Skeletal muscle satellite cell (primary cell): Measurements from ENCODE around the gene RABGAP1L.
"Not testable (repeated sequence)": the region's sequence is repeated elsewhere in the genome, so short reads cannot be mapped to it uniquely, and the experiment has no call there.

Experiments
- H3K27me3 ChIP-seq: 2 replicates; pipeline ENCODE4 v1.7.0; 2013; ENCODE audit warnings: low read length; ENCODE audit not compliant: control insufficient read depth, insufficient read depth
- H3K36me3 ChIP-seq: 2 replicates; pipeline ENCODE4 v1.7.0; 2013; ENCODE audit warnings: mild to moderate bottlenecking, control low read depth, low read length; ENCODE audit not compliant: insufficient read depth
- H3K4me1 ChIP-seq: 2 replicates; pipeline ENCODE4 v1.7.0; 2013; ENCODE audit warnings: low read length; ENCODE audit not compliant: control insufficient read depth, insufficient read depth
- H3K4me2 ChIP-seq: 2 replicates; pipeline ENCODE4 v1.7.0; 2013; ENCODE audit warnings: mild to moderate bottlenecking, low read length
- H3K4me3 ChIP-seq: 2 replicates; pipeline ENCODE4 v1.7.0; 2013; ENCODE audit warnings: low read length
- H3K9ac ChIP-seq: 2 replicates; pipeline ENCODE4 v1.7.0; 2013; ENCODE audit warnings: mild to moderate bottlenecking, low read depth, low read length, moderate library complexity
- H3K9me3 ChIP-seq: replicated peaks from 2 replicates; pipeline ENCODE4 v1.7.0; 2013; ENCODE audit warnings: mild to moderate bottlenecking, control low read depth, low read length

The RABGAP1L gene

DNA sequence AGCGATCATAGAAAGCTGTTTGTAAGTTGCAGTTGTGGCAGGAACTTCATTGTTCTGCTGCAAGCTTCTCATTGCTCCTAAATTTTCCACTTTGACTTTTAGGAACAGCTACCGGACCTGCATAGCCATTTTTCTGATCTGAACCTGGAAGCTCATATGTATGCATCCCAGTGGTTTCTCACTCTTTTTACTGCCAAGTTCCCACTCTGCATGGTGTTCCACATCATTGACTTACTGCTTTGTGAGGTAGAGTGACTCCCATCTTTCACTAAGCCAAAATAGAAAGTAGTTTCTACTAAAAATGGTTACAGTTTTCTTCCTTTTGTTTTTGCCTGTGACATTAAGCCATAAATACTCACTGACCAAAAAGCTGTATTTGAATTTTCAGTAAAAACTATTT, 542.7 kb downstream of the RABGAP1L start:
- no peak overlapping the region for H3K9ac ChIP-seq
- H3K4me1 ChIP-seq, result no peaks in the 10 kb centered on the region
- H3K27me3 ChIP-seq, result no peaks in the 10 kb centered on the region
- H3K9me3 ChIP-seq, result no peaks in the 10 kb centered on the region
- H3K36me3 ChIP-seq, result no peaks in the 10 kb centered on the region
- no peak overlapping the region for H3K4me2 ChIP-seq
- no peak overlapping the region for H3K4me3 ChIP-seq

DNA sequence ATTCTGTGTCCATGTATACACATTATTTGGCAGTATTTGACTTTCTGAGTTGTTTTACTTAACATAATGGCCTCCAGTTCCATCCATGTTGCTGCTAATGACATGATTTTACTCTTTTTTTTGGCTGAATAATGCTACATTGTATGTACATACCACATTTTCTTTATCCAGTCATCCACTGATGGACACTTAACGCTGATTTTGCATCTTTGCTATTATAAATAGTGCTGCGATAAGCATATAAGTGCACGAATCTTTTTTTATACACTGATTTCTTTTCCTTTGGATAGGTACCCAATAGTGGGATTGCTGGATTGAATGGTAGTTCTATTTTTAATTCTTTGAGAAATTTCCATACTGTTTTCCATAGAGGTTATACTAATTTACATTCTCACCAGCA, 544.0 kb downstream of the RABGAP1L start:
- Histone ChIP-seq H3K36me3 (no peaks in the 10 kb centered on the region), H3K9ac (no peak overlapping the region), H3K27me3 (no peaks in the 10 kb centered on the region), H3K4me1 (no peaks in the 10 kb centered on the region), H3K4me2 (no peak overlapping the region), H3K4me3 (no peak overlapping the region), H3K9me3 (no peaks in the 10 kb centered on the region)

DNA sequence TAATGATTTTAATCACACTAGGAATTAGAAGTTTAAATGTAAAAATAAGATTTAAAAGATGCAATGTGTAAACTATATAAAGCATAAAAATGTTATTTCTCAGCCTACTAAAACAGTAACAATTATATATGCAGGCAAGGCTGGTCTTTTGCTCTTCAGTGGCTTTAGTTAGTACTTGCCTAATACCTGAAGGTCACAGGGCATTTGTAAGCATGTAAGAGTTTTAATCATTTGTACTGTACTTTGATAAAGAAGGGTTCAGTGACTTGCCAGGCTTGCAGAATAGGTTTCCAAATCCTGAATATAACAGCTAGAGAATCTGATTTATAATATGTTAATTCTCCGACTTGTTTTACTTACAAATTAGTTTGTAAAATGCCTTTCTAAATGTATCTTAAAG, 545.0 kb downstream of the RABGAP1L start:
- Histone ChIP-seq H3K4me2 (no peak overlapping the region), H3K9me3 (no peaks in the 10 kb centered on the region), H3K36me3 (no peaks in the 10 kb centered on the region), H3K4me1 (no peaks in the 10 kb centered on the region), H3K9ac (no peak overlapping the region), H3K27me3 (no peaks in the 10 kb centered on the region), H3K4me3 (no peak overlapping the region)

DNA sequence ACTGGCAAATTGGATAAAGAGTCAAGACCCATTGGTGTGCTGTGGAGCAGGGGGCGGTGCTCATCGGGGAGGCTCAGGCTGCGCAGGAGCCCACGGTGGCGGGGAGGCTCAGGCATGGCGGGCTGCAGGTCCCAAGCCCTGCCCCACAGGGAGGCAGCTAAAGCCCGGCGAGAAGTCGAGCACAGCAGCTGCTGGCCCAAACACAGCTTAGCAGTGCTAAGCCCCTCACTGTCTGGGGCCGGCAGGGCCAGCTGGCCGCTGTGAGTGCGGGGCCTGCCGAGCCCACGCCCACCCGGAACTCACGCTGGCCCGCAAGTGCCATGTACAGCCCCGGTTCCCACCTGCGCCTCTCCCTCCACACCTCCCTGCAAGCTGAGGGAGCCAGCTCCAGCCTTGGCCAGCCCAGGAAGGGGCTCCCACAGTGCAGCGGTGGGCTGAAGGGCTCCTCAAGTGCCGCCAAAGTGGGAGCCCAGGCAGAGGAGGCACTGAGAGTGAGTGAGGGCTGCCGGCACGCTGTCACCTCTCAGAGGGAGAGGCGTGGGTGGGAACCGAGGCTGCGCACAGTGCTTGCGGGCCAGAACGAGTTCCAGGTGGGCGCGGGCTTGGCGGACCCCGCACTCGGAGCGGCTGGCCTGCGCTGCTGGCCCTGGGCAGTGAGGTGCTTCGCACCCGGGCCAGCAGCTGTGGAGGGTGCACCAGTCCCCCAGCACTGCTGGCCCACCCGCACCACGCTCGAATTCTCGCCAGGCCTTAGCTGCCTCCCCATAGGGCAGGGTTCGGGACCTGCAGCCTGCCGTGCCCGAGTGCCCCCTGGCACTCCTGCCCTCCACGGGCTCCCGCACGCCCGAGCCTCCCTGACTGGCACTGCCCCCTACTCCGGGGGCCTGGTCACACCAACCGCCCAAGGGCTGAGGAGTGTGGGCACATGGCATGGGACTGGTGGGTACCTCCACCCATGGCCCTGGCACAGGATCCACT, 551.8 kb downstream of the RABGAP1L start:
- no peak overlapping the region for H3K4me3 ChIP-seq
- no peaks in the 10 kb centered on the region for H3K4me1 ChIP-seq
- no peaks in the 10 kb centered on the region for H3K36me3 ChIP-seq
- H3K9me3 ChIP-seq, result no peaks in the 10 kb centered on the region
- H3K4me2 ChIP-seq, result no peak overlapping the region
- no peak overlapping the region for H3K9ac ChIP-seq
- no peaks in the 10 kb centered on the region for H3K27me3 ChIP-seq

DNA sequence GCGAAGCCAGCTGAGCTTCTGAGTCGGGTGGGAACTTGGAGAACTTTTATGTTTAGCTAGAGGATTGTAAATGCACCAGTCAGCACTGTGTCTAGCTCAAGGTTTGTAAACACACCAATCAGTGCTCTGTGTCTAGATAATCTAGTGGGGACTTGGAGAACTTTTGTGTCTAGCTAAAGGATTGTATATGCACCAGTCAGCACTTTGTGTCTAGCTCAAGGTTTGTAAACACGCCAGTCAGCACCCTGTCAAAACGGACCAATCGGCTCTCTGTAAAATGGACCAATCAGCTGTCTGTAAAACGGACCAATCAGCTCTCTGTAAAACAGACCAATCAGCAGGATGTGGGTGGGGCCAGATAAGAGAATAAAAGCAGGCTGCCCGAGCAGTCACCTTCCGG, 552.5 kb downstream of the RABGAP1L start:
- H3K4me3 ChIP-seq, H3K9me3 ChIP-seq, H3K27me3 ChIP-seq, H3K36me3 ChIP-seq, H3K9ac ChIP-seq, H3K4me1 ChIP-seq, H3K4me2 ChIP-seq: not testable (repeated sequence)

DNA sequence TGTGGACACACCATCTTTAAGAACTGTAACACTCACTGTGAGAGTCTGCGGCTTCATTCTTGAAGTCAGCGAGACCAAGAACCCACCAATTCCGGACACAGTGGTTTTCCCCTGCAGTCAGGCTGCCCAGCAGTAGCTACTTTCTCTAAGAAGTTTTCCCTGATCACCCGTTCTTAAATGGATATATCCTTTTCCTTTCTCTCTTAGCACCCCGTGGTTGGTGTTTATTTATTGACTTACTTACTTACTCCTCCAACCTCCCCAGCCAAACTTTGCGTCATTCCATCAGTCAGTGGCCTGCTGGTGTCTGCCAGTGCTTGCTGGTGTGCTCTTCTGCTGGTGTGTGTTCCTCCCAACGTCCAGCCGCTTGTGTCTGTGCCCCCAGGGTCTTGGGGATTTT, 553.2 kb downstream of the RABGAP1L start:
- H3K36me3 ChIP-seq, result no peaks in the 10 kb centered on the region
- no peaks in the 10 kb centered on the region for H3K4me1 ChIP-seq
- H3K4me3 ChIP-seq, result no peak overlapping the region
- no peaks in the 10 kb centered on the region for H3K9me3 ChIP-seq
- no peaks in the 10 kb centered on the region for H3K27me3 ChIP-seq
- H3K4me2 ChIP-seq, result no peak overlapping the region
- H3K9ac ChIP-seq, result no peak overlapping the region

DNA sequence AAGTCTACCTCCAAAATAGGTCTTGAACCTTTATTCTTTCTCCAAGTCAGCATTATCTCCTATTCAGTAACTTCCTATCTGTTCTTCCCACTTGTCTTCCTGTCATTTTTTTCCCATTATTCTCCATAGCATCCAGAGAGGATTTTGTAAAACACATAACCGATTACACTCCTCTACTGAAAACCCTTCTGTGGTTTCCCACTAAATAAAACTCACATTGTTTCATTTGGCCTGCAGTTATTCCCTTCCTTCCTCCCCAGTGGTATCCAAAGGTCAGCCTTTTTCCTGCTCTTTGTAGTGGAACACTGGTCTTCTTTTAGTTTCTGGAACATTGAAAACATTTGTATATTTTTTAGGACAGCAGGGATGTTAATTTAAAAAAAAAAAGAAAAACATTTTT, 554.5 kb downstream of the RABGAP1L start:
- no peaks in the 10 kb centered on the region for H3K27me3 ChIP-seq
- no peaks in the 10 kb centered on the region for H3K36me3 ChIP-seq
- no peak overlapping the region for H3K4me2 ChIP-seq
- no peak overlapping the region for H3K4me3 ChIP-seq
- H3K9me3 ChIP-seq, result no peaks in the 10 kb centered on the region
- no peaks in the 10 kb centered on the region for H3K4me1 ChIP-seq
- no peak overlapping the region for H3K9ac ChIP-seq

DNA sequence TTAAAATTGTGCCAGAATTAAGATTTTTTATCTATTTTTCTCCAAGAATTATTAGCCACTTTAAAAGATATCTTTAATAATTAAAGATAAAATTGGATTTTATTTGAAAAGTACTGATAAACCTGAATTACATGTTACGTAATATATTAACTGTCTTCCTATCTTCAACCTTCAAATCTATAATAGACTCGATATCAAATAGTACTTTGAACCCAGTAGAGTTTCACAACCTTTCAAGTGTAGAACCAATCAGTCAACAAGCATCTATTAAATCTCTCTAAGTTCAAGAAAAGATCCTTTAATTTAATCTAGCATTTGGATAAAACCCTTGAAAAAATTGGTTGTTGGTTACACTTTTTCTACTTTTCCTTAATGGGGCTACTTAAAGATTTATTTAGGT, 559.9 kb downstream of the RABGAP1L start:
- Histone ChIP-seq H3K36me3 (no peaks in the 10 kb centered on the region), H3K27me3 (no peaks in the 10 kb centered on the region), H3K4me2 (no peak overlapping the region), H3K9ac (no peak overlapping the region), H3K4me1 (no peaks in the 10 kb centered on the region), H3K9me3 (no peaks in the 10 kb centered on the region), H3K4me3 (no peak overlapping the region)

DNA sequence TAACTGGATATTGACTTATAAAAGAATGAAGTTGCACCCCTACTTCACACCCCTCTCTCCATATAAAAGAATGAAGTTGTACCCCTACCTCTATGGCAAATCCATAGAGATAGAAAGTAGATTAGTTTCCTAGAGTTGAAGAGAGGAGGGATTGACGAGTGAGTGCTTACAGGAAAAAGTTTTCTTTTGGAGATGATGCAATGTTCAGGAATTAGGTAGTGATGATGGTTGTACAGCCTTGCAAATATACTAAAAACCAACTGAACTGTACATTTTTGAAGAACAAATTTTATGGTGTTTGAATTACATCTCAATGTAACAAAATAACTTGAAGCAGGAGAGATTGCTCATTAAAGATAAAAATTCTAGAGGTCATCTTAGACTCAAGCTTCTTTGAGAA, 561.3 kb downstream of the RABGAP1L start:
- Histone ChIP-seq H3K27me3 (no peaks in the 10 kb centered on the region), H3K4me1 (no peaks in the 10 kb centered on the region), H3K36me3 (no peaks in the 10 kb centered on the region), H3K4me3 (no peak overlapping the region), H3K4me2 (no peak overlapping the region), H3K9ac (no peak overlapping the region), H3K9me3 (no peaks in the 10 kb centered on the region)

DNA sequence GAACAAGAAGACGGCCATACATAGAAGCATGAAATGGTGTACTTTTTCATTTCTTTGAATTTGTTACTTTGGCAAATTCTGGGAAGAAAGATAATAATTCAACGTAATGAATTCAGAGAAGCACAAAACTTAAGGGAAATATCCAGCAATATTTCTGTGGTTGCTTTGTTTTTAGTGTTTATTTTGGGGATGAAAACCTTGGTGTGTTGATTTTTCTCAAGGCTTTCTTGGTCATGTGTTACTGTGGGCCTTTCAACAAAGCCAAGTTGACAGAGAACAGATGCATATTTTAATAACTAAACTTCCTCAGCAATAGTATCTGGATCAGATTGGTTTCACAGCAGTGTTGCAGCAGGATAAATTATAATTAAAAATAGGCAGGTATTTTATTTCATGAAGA, 561.9 kb downstream of the RABGAP1L start:
- H3K9me3 ChIP-seq, result no peaks in the 10 kb centered on the region
- H3K27me3 ChIP-seq, result no peaks in the 10 kb centered on the region
- H3K36me3 ChIP-seq, result no peaks in the 10 kb centered on the region
- no peak overlapping the region for H3K4me2 ChIP-seq
- no peak overlapping the region for H3K4me3 ChIP-seq
- no peaks in the 10 kb centered on the region for H3K4me1 ChIP-seq
- no peak overlapping the region for H3K9ac ChIP-seq

DNA sequence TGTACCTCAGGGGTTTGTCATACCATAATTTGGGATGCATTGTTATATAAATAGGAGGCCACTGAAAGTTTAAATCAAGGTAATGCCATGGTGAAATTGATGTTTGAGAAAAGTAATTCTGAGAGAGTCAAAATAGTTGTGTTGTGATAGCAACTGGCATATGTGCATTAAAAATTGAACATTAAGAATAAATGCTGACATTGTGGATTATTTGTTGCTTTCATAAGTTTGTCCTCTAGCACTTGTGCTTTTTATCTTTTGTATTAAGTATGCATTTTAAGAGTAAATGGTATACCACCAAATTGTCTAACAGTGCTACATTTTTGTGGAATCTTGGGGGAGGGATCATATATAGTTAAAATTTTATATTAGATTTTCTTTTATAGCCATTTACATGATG, 564.5 kb downstream of the RABGAP1L start:
- H3K9me3 ChIP-seq, result no peaks in the 10 kb centered on the region
- H3K36me3 ChIP-seq, result no peaks in the 10 kb centered on the region
- H3K4me2 ChIP-seq, result no peak overlapping the region
- no peaks in the 10 kb centered on the region for H3K27me3 ChIP-seq
- H3K4me1 ChIP-seq, result no peaks in the 10 kb centered on the region
- H3K9ac ChIP-seq, result no peak overlapping the region
- no peak overlapping the region for H3K4me3 ChIP-seq

DNA sequence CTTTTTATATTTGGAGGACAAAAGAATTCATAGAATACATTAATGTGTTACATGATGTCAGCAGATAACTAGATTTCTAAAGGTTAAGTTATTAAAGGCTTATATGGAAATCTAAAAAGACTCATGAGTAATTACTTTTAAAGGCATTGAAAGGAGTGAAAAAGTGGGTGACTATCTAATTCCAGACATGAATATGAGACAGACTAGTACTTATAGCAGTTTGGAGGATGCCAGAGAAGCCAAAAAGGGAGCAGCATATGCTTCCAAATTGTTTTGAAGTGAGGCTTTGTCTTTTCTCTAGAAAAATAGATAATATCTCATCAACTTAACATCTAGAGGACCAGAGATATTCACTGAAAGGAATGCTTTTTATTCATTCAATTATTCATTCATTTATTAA, 564.9 kb downstream of the RABGAP1L start:
- H3K4me1 ChIP-seq, result no peaks in the 10 kb centered on the region
- no peaks in the 10 kb centered on the region for H3K27me3 ChIP-seq
- no peak overlapping the region for H3K4me3 ChIP-seq
- no peaks in the 10 kb centered on the region for H3K36me3 ChIP-seq
- no peak overlapping the region for H3K9ac ChIP-seq
- H3K4me2 ChIP-seq, result no peak overlapping the region
- H3K9me3 ChIP-seq, result no peaks in the 10 kb centered on the region
